ENCODE results near the gene KIRREL3. TPM values are rescaled to one million over a fixed set of nuclear protein-coding genes. Genes with fewer than 3 reads are reported as not detected.
A peak's percentile ranks its signal among the peaks of the same experiment; 100 is the strongest.

The KIRREL3 gene
- polyA plus RNA-seq, 1 of the 3 experiments (the other 2 are of a cell fraction) = 3.7 TPM

- WGBS (ENCODE audit: low lambda C conversion rate) = 100% methylated on average over 3 of the region's 3 CpGs
- no peaks in the 10 kb centered on the region for H3K9me2 ChIP-seq
- TF ChIP-seq EP300 (IDR thresholded peaks at IDR 0.05; ENCODE audit: borderline replicate concordance in 1 of 2, low read depth in 1 of 2, low read length in 1 of 2) = no peak
- TF ChIP-seq MAX (IDR thresholded peaks at IDR 0.05; ENCODE audit: low read depth) = no peak
- no peak for TF ChIP-seq IRF3 (IDR thresholded peaks at IDR 0.05; ENCODE audit: low read depth, low read length)
- no peak for TF ChIP-seq PBX3 (IDR thresholded peaks at IDR 0.05)
- no peak for TF ChIP-seq YY1 (IDR thresholded peaks at IDR 0.05; ENCODE audit: low read depth)
- no peak for TF ChIP-seq FOXM1 (IDR thresholded peaks at IDR 0.05; ENCODE audit: low read depth)
- no peak for TF ChIP-seq REST (IDR thresholded peaks at IDR 0.05; ENCODE audit: low read depth, low read length)
- TF ChIP-seq SMC3 (IDR thresholded peaks at IDR 0.05; ENCODE audit: low read depth, low read length) = no peak
- no peak for TF ChIP-seq JUND (IDR thresholded peaks at IDR 0.05)
- no peak for TF ChIP-seq RCOR1 (IDR thresholded peaks at IDR 0.05; ENCODE audit: low read length)
- no peak for TF ChIP-seq FOXJ3 (CRISPR knock-in tag; IDR thresholded peaks at IDR 0.05)
- H3K4me2 ChIP-seq = no peak overlapping the region
- peaks cover 0 to 10% of the 10 kb centered on the region in 2 experiments; a peak in 2 of 4 replicates for H3K4me1 ChIP-seq (ENCODE audit: control insufficient read depth in 1 of 2, insufficient read depth in 2 of 2, low read depth in 1 of 2, low read length in 1 of 2)
- H3K4me3 ChIP-seq (ENCODE audit: low read depth in 2 of 2, low read length in 1 of 2) = no peak overlapping the region
- CTCF ChIA-PET = interaction anchor here (2.0 kb wide), 1 partner anchor 95 kb away, joined by 9 read pairs; no protein-coding TSS in a partner anchor
- no peak overlapping the region for H2AFZ ChIP-seq (ENCODE audit: low read depth)
- peaks cover 0 to 9% of the 10 kb centered on the region in 2 experiments for H3K36me3 ChIP-seq (replicated peaks in 1 of 2; ENCODE audit: control insufficient read depth in 1 of 2, insufficient read depth in 2 of 2, low read length in 1 of 2)
- H3K27me3 ChIP-seq (ENCODE audit: insufficient read depth) = no peaks in the 10 kb centered on the region
- H3K9me3 ChIP-seq = no peaks in the 10 kb centered on the region
- H3K79me2 ChIP-seq (ENCODE audit: insufficient read depth) = no peaks in the 10 kb centered on the region
- no peak for DNase-seq
- H3K27ac ChIP-seq (ENCODE audit: low read depth in 2 of 2, low read length in 1 of 2) = no peak overlapping the region
- H4K20me1 ChIP-seq (ENCODE audit: insufficient read depth) = no peaks in the 10 kb centered on the region
- no peaks in the 10 kb centered on the region for H3F3A ChIP-seq (replicated peaks; ENCODE audit: insufficient read depth)
- H3K9ac ChIP-seq = no peak overlapping the region
- POLR2A ChIA-PET = no interaction called here
Measured at GRCh38 chr11:126405374-126405773, 595.2 kb downstream of the KIRREL3 start.

GRCh38 chr11:126404367-126404766 lies 596.2 kb downstream of the KIRREL3 start:
- CTCF ChIA-PET = interaction anchor here (0.6 to 2.0 kb wide), 2 partner anchors 37 to 94 kb away, joined by 3 to 9 read pairs; no protein-coding TSS in a partner anchor
- 65% methylated on average over 5 of the region's 5 CpGs for WGBS (ENCODE audit: low lambda C conversion rate)
- DNase-seq = no peak

More at GRCh38 chr11:126404367-126404766, 596.2 kb downstream of the KIRREL3 start:
- Histone ChIP-seq H3K9ac (no peak overlapping the region), H3K4me2 (0 out of 2 replicates have a peak overlapping the region, but pooled peaks have one; percentile 20), H2AFZ (ENCODE audit: low read depth) (no peak overlapping the region), H3K79me2 (ENCODE audit: insufficient read depth) (no peaks in the 10 kb centered on the region), H3K4me1 (ENCODE audit: control insufficient read depth in 1 of 2, insufficient read depth in 2 of 2, low read depth in 1 of 2, low read length in 1 of 2) (peaks cover 0 to 10% of the 10 kb centered on the region in 2 experiments; a peak in 2 of 4 replicates), H3K9me3 (no peaks in the 10 kb centered on the region), H3F3A (replicated peaks; ENCODE audit: insufficient read depth) (no peaks in the 10 kb centered on the region), H3K27me3 (ENCODE audit: insufficient read depth) (no peaks in the 10 kb centered on the region), H3K9me2 (no peaks in the 10 kb centered on the region), H4K20me1 (ENCODE audit: insufficient read depth) (no peaks in the 10 kb centered on the region), H3K36me3 (replicated peaks in 1 of 2; ENCODE audit: control insufficient read depth in 1 of 2, insufficient read depth in 2 of 2, low read length in 1 of 2) (peaks cover 0 to 9% of the 10 kb centered on the region in 2 experiments), H3K27ac (ENCODE audit: low read depth in 2 of 2, low read length in 1 of 2) (no peak overlapping the region; a peak in 1 of 4 replicates), H3K4me3 (ENCODE audit: low read depth in 2 of 2, low read length in 1 of 2) (no peak overlapping the region)
- POLR2A ChIA-PET = no interaction called here
- TF ChIP-seq TEAD4 (IDR thresholded peaks at IDR 0.05; ENCODE audit: borderline replicate concordance, insufficient read depth) = no peak
- TF ChIP-seq JUND (IDR thresholded peaks at IDR 0.05) = no peak
- TF ChIP-seq MAX (IDR thresholded peaks at IDR 0.05; ENCODE audit: low read depth) = 0 out of 2 replicates have a peak, but pooled peaks have one; percentile 12
- no peak for TF ChIP-seq REST (IDR thresholded peaks at IDR 0.05; ENCODE audit: low read depth, low read length)
- no peak for TF ChIP-seq GATA2 (CRISPR knock-in tag; IDR thresholded peaks at IDR 0.05)
- no peak for TF ChIP-seq EZH2phosphoT487 (IDR thresholded peaks at IDR 0.05; ENCODE audit: borderline replicate concordance, low read depth)

Data from SK-N-SH (cell line).